Subcutaneous adipose tissue (tissue), 4 donors: ENCODE measurements around the gene CD96. TPM values are rescaled to one million over a fixed set of nuclear protein-coding genes. Genes with fewer than 3 reads are reported as not detected.

ENCODE experiments used
- total RNA-seq, 4 donors: library from RNA; depleted of rRNA; stranded (reverse); fragments of >200 nt; gene quantifications; one replicate each; pipeline ENCODE4 v1.1.0, GENCODE V29; 2016
- TF ChIP-seq, protein P1 (sequence below): fragments of 450-650 bp; IDR thresholded peaks from one replicate; pipeline ENCODE4 v1.5.1; 2016; ENCODE audit warnings: low read depth, mild to moderate bottlenecking, control low read depth, antibody characterized with exemption, moderate library complexity

Gene CD96
- total RNA-seq, 4 donors from 2014 or later: 0.88 to 3.7 (median 2.1) TPM

GRCh38 chr3:111604119-111604518 lies 62.1 kb downstream of the CD96 start:
- TF ChIP-seq, protein P1, sequence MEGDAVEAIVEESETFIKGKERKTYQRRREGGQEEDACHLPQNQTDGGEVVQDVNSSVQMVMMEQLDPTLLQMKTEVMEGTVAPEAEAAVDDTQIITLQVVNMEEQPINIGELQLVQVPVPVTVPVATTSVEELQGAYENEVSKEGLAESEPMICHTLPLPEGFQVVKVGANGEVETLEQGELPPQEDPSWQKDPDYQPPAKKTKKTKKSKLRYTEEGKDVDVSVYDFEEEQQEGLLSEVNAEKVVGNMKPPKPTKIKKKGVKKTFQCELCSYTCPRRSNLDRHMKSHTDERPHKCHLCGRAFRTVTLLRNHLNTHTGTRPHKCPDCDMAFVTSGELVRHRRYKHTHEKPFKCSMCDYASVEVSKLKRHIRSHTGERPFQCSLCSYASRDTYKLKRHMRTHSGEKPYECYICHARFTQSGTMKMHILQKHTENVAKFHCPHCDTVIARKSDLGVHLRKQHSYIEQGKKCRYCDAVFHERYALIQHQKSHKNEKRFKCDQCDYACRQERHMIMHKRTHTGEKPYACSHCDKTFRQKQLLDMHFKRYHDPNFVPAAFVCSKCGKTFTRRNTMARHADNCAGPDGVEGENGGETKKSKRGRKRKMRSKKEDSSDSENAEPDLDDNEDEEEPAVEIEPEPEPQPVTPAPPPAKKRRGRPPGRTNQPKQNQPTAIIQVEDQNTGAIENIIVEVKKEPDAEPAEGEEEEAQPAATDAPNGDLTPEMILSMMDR: no peak

DNA sequence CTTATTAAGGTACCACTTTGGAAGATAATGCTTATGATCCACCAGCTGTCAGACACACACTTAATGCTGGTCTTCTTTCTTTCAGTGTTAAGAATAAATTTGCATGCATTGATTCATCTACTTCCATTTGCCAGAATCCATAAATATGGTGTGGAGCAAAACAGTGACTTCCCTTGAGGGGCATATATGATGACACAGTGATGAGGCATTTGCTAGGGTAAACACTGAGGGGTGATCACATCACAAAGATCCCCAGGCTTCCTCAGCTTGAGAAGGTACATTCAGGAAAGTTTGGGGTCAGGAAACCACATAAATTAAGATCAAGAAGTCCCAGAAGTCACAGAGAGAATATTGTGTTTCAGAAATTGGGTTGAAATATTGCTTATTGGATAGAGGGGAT lies 63.0 kb downstream of the CD96 start:
- TF ChIP-seq, protein P1: no peak

DNA sequence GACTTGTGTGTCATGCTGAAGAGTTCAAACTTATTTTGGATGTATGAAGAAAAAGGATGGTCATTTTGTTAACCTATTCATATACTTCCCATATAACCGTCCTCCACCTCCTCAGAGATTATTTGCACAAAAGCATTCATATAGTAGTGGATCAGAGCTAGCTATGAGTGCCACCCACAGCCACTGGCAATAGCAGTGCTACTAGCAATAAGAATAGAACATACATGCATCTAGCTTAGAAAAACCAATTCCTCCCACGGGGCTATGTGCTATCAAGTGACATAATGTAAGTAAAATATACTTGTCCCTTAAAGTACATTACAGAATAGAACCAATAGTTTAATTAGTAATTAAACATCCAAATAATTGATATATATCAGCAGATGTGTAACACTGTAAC lies 63.5 kb downstream of the CD96 start:
- TF ChIP-seq, protein P1: no peak

DNA sequence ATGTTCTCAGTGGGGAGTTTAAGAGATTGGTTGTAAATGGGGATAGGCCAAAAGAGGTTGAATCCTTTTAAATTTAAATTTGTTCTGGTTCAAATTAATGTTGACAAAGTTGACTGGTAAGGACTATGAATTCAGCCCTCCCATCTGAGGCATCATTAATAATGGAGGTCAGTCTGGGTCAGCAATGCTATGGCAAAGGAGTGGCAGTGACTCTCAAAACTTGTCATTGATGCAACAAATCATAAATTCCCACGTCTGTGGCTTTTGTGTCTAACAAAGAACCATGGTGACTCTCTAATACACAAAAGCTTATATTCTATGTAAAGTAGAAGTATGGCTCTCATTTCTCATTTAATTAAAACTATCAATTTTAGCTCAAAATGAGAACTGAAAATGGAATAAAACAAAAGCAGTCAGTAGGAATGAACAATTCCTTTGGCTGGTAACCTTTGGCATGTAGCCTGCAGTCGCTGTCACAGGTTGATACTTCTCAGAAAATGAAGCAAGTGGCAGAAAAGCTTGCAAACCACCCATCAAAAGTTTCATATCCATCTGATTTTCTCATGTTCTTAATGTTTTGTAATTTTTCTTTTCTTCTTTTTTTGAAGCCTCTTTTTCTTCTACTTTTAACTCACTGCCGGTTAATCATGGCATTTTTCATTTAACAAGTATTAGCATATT lies 65.4 kb downstream of the CD96 start:
- TF ChIP-seq, protein P1: no peak

DNA sequence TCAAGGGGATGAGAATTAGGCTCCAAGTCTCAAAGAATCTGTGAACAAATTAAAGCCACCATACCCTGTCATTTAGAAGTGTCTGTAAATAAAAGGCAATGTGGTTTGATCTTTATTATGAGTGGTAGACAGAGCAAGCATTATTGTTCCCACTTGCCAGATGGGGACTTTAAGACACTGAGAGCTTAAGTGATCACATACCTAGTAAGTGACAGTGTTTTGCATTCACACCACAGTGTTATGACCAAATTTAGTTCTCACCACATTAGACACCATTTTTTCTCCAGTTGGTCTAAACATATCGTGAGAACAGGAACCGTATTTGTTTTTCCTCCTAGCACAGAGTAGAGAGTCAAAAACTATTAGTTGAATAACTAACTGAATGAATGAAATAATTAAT lies 66.4 kb downstream of the CD96 start:
- TF ChIP-seq, protein P1: no peak

- TF ChIP-seq, protein P1: no peak
Observed at GRCh38 chr3:111609700-111610099, 67.7 kb downstream of the CD96 start.

GRCh38 chr3:111610189-111610588 lies 68.2 kb downstream of the CD96 start:
- TF ChIP-seq, protein P1: no peak
